ENCODE measurements around the gene NHSL2. TPM values are rescaled to one million over a fixed set of nuclear protein-coding genes. Genes with fewer than 3 reads are reported as not detected.

NHSL2 gene
- total RNA-seq, 1 donor from 2014 or later = 0.45 TPM

GRCh38 chrX:72108666-72109065, 198.0 kb downstream of the NHSL2 start:
- no peak for DNase-seq (ENCODE audit: low read depth)

DNA sequence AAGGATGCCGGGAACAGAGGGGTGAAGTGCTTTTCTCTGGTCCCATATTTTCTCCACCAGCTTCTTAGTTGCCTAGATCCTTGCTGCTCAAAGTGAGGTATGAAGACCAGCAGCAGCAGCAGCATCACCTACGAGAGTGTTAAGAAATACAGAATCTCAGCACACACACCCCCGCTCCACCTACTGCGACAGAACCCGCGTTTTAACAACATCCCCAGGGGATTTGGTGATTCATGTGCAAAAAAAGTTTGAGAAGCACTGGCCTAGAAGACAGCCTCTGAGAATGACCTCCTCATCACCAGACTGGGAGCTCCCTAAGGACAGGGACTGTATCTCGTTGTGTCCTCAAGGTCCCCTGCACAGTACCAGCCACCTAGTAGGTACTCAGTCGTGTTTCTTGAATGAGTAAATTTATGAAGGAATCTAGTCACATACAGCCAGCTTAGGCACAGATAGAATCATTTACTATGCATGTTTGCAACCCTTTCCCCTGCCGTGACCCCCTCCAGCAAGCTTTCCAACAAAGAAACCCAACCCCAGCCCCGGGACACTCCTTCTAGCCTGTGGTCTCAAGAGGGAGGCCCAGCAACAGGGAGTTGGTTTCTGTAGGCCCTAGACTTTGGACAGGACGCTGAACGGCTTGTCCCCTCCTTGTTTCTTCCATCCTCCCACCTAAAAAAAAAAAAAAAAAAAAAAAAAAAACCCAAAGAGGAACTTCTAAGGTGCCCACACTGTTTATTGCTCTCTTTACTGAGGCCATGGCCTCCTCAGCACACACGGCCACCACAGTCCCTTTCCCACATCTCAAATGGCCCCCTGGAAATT, 199.6 kb downstream of the NHSL2 start:
- no peak for DNase-seq (ENCODE audit: low read depth)

GRCh38 chrX:72110876-72111708, 200.4 kb downstream of the NHSL2 start:
- no peak for DNase-seq (ENCODE audit: low read depth)

DNA sequence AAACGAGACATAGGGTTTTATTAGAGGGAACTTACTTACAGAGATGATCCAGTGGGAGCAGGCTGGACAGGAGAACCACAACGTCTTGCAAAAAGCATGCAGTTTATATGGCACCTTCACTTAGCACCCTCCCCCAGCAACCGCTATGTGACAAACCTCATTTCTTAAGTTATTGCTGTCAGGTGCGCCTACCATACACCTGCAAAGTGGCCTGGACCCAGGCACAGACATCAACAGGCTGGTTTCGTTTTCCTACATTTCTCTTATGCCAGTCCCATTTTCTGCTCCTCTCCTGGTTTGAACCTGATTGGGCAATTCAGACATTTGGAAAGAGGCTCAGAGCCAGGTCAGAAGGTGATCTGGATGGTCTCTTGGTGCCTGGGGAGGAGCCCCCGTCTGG, 202.8 kb downstream of the NHSL2 start:
- no peak for DNase-seq (ENCODE audit: low read depth)

DNA sequence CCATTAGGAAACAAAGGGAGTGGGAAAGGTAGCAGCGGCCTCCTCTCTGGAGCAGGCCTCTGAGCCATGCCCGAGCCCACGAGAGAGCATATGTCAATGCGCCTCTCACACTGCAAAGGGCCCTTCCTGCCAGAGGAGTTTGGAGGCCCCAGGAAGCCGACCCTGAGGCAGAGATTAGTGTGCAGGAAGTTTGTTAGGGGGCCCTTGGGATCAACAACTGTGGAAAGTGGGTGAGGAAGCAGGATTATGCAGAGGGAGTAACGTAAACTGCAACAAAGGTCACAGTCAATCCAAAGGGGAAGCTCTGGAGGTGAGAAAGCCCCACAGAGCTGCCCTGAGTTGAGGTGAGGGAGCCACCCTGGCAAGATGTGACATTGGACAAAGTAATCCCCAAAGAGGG, 203.7 kb downstream of the NHSL2 start:
- no peak for DNase-seq (ENCODE audit: low read depth)

- DNase-seq (ENCODE audit: low read depth) = no peak
These were observed 204.2 kb downstream of the NHSL2 start for GRCh38 chrX:72114807-72115206.

DNA sequence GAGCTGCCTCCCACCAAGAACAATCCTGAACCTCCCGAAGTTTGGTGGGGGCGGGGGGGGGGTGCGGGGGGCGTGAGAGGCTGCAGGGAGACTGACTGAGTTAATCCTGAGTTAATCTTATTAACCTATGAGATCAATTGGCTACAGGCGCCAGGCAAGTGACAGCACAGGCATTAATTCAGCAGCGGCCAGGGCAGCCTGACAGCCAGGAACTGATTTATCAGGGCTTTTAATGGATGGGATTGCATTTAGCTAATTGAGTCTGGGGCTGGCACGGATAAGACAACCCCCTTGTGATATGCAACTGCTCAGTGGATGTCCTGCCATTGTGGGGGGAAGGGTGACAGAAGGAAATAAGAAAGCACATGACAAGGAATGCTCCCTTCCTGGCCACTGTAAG, 204.7 kb downstream of the NHSL2 start:
- DNase-seq (ENCODE audit: low read depth) = no peak

DNA sequence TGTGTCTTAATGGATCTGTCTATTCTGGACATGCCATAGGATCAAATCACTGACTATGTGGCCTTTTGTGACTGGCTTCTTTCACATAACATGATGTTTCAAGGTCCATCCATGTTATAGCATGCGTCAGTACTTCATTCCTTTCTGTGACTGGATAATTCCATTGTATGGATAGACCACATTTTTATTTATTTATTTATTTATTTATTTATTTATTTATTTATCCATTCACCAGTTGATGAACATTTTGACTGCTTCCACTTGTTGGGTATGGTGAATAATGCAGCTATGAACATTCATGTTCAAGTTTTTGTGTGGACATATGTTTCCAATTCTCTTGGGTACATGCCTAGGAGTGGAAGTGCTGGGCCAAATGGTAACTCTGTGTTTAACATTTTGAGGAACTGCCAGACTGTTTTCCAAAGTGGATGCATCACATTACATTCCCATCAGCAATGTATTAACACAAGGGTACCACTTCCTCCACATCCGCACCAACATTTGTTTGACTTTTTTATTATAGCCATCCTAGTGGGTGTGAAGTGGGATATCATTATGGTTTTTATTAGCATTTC, 207.1 kb downstream of the NHSL2 start:
- DNase-seq (ENCODE audit: low read depth) = no peak

GRCh38 chrX:72120837-72121236, 210.2 kb downstream of the NHSL2 start:
- DNase-seq (ENCODE audit: low read depth) = no peak

DNA sequence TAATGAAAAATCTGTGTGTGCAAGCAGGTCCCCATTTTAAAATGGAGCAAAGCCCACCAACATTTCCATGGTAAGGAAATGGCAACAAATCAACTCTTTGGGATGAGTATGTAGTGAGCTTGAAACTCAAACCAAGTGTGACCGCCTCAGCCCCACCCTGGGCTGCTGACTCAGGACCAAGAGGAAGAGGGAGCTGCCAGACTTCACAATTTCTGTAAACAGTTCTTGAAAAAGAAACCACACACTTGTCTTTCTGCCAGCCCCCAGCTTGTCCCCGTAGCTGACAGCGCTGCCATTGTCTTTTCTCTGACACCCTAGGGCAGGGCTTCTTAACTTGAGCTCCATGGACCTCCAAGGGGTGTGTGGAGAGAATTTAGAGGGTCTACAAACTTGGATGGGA, 210.7 kb downstream of the NHSL2 start:
- DNase-seq (ENCODE audit: low read depth) = peak; percentile 78

GRCh38 chrX:72122621-72123337, 212.1 kb downstream of the NHSL2 start:
- no peak for DNase-seq (ENCODE audit: low read depth)

GRCh38 chrX:72123471-72124185, 213.0 kb downstream of the NHSL2 start:
- DNase-seq (ENCODE audit: low read depth) = peak; percentile 41

GRCh38 chrX:72124540-72125201, 214.0 kb downstream of the NHSL2 start:
- no peak for DNase-seq (ENCODE audit: low read depth)

DNA sequence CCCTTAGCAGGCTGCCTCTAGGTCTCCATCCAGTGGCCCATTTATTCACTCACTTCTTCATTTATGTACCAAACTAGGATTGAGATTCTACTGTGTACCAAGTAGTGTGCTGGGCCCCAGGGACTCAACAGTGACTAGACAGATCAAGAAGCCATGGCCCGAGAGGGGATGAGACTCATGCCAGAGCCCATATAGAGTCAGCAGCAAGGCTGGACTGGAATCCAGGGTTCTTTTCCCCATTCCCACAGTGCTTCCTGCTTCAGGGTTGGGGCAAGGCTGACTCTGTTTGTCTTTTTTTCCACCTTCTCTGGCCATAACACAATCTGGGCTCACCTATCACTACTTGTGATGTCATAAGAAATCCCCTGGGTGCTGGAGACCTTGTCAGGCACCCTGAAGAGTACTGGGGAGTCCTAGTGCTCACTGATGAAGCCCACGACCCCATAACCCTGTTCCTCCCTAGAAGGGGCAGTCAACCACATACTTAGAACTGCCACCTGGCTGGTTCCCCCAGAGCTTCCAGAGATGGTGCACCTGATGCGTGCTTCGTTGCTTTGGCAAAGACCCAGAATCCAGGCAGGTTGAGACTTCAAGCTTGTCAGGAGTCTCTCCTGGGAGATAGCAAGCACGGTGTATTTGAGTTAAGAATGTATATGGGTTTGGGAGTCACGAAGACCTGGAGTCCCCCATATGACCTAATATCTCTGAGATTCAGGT, 214.8 kb downstream of the NHSL2 start:
- DNase-seq (ENCODE audit: low read depth) = no peak

DNA sequence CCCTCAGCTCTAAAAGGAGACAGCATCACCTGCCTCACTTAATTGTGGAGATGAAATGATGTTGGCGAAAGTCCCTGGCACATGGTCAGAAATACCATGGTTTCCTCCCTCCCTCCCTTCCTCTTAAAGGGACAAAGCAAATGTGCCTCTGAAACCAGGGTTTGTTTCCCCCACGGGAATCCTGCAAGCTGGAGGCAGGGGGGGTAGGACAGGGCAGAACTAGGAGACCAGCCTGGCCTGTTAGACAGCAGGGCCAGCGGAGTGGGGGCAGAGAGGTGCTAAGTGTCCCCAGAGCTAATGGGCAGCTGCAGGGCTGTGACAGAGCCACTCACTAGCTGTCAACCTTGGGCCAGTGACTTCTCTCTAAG, 215.4 kb downstream of the NHSL2 start:
- peak; percentile 31 for DNase-seq (ENCODE audit: low read depth)

GRCh38 chrX:72126539-72127140, 216.0 kb downstream of the NHSL2 start:
- peak; percentile 71 for DNase-seq (ENCODE audit: low read depth)

- no peak for DNase-seq (ENCODE audit: low read depth)
These were observed 216.7 kb downstream of the NHSL2 start for GRCh38 chrX:72127332-72127731.

GRCh38 chrX:72128183-72128834, 217.7 kb downstream of the NHSL2 start:
- no peak for DNase-seq (ENCODE audit: low read depth)

GRCh38 chrX:72128881-72129280, 218.2 kb downstream of the NHSL2 start:
- DNase-seq (ENCODE audit: low read depth) = no peak
